NCI-H510A treated with DMSO at 0.1 percent for 48 hours (cell line): ENCODE results near the gene ZNF783.
"Not testable (repeated sequence)": the region's sequence is repeated elsewhere in the genome, so short reads cannot be mapped to it uniquely, and the experiment has no call there.

ENCODE experiments used
- DNase-seq: peaks from one replicate; lab custom pipeline; 2025; lab: John Stamatoyannopoulos, UW

Gene ZNF783

DNA sequence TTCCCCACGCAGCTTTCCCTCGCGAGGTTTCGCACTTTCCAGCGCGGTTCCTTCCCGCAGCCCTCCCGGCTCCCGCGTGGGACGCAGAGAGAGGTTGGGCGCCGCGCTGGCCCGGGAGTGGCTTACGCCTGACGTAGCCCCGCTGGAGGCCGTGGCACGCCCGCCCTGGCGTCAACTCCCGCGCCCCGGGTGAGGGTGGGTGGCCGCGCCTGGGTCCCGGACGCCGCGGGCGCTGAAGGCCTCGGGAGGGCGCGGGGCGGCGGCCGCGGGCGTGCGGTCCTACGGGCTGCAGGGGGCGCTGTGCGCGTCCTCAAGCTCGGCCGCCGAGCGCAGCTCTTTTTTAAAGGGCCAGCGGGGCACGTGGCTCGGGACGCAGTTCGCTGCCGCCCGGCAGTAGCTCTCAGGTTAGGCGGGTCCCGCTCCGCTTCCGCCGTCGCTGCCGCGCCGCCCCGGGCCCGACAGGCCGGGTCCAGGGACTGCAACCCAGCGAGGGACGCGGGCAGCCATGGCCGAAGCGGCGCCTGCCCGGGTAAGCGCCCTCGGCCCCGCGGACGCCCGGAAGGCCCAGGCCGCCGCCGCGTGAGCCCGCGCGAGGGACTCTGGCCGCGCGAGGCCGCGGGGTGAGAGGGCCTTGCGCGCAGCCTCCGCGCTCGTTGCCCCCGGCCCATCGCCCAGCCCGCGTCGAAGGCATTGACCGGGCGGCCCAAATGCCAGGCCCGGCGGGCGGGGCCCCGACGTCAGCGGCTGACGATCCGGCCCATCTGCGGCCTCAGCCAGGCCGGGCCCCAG is at the start of gene ZNF783:
TSS of gene ZNF783 (plus strand) at position 368 of the 789 bp plus-strand sequence. CDS start at position 506, 138 bp downstream.
- DNase-seq: peak; percentile 16

DNA sequence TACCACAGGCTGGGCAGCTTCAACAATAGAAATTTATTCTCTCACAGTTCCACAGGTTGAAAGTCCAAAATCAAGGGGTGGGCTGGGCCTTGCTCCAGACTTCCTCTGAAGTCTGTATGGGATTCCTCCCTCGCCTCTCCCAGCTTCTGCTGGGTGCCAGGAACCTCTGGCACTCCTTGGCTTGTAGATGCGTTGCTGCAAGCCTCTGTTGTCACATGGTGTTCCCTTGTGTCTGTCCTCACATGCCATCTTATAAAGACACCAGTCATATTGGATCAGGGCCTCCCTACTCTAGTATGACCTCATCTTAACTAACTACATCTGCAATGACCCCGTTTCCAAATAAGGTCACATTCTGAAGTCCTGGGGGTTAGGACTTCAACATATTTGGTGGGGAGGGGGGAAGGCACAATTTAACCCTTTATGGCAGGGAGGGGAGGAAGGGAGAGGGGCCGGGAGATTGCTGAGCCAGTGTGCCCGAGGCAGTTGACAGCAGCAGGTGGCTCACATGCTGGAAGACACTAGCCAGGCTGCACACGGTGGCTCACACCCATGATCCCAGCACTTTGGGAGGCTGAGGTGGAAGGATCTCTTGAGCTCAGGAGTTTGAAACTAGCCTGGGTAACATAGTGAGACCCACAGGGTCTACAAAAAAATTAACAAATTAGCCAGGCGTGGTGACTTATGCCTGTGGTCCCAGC is 47.8 kb upstream of the ZNF783 start:
- DNase-seq: no peak

DNA sequence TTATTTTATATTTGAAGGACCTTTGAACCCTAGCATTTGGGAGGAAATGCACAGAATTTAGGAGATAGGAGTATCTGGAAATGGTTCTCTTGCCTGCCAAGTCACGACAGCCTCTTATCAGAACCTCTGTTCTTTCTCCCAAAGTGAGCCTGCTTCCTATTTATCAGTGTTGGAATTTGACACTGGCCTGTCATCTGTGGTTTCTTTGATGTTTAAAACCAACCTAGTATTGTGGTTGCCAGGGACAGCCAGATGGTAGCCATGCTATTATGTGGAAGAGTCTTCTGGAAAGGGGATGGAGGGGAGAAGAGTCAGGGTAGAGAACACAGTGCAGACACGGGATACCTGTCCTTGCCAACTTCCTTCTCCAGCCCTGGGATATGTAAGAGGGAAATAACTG is 45.6 kb upstream of the ZNF783 start:
- DNase-seq: no peak

DNA sequence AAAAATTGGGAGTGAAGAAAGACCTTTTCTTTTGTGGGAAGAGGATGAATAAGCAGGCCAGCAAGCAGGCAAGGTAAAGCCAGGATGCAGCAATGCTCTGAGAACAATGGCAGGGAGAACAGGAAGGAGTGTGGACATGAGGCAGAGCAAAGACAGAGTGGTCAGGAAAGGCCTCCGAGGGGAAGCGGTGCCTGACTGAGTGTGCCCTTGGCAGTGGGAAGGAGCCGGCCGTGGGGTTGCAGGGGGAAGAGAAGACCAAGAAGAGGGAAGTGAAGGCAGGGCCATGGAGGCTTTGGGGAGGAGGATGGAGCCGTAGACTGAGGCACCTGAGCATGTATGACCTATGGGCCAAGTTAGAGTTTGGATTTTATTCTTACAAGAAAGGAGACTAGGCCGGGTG is 44.4 kb upstream of the ZNF783 start:
- no peak for DNase-seq

DNA sequence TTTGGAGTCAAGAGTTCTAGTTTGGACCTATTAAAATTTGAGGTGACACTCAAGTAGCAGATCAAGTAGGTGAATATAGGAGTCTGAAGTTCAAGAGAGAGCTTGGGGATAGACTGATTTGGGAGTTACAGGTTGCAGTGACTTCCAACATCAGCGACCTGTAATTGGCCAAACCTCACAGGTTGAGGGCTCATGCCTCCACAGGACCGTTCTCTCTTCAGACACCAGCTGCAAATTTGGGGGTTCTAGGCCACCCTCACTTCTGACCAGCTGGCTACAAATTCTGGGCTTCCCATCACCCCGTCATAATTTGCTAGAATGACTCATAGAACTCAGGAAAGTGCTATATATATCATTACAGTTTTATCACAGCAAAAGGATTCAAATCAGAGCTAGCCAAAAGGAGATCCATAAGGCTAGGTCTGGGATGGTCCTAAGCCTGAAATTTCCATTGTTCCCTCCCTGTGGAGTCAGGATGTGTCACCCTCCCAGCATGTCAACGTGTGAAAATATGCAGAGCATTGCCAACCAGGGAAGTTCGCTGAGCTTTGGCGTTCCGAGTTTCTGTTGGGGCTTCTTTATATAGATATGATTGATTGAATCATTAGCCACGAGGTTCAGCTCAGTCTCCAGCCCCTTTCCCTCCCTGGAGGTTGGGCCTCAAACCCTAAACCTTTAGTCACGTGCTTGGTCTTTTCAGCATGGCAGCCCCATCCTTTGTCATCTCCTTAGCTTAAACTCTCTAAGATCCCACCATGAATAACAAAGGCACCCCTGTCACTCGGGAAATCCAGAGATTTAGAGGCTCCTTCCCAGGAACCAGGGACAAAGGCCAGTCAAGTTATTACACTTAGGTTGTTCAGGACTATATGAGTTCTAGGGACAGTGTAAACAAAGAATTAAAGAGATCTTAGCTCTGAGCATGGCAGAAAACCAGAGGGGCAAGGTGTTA is 43.3 kb upstream of the ZNF783 start:
- no peak for DNase-seq

DNA sequence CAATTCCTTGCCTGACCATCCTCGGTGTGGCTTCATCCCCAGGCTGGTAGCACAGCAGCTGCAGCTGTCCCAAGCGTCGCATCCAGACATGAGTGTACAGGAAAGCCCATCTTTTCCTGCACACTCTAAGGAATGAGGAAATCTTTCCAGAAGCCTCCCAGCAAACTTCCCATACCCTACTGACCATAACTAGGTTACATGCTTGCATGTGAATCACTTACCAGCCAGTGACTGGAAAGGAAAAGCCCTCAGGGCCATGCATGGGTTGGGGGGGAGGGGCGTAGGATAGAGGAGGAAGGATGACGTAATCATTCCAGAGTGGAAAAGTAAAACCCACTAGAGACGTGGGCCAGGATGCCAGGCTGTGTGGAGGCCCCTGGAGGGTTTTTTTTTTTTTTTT is 41.5 kb upstream of the ZNF783 start:
- no peak for DNase-seq

DNA sequence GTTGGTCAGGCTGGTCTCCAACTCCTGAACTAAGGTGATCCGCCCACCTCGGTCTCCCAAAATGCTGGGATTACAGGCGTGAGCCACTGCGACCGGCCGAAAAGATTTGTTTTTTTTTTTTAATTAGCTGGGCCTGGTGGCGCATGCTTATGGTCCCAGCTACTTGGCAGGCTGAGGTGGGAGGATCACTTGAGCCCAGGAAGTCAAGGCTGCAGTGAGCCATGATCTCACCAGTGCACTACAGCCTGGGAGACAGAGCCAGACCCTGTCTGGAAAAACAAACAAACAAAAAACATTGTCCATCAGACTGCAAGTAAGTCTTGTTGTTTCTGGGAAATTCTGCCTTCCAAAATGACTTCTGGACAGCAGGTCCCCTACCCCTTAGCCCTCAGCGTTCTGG is 38.8 kb upstream of the ZNF783 start:
- DNase-seq: no peak

DNA sequence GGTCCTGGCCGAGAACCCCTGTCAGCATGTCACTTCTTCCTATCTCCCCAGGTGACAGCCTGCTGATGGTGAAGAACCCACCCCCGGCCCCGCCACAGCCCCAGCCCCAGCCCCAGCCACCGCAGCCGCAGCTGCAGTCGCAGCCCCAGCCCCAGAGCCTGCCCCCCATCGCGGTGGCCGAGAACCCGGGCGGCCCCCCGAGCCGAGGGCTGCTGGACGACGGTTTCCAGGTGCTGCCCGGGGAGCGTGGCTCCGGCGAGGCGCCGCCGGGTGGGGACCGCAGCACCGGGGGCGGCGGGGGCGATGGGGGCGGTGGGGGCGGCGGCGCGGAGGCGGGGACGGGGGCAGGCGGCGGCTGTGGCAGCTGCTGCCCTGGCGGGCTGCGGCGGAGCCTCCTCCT is 38.2 kb upstream of the ZNF783 start:
- DNase-seq: no peak

DNA sequence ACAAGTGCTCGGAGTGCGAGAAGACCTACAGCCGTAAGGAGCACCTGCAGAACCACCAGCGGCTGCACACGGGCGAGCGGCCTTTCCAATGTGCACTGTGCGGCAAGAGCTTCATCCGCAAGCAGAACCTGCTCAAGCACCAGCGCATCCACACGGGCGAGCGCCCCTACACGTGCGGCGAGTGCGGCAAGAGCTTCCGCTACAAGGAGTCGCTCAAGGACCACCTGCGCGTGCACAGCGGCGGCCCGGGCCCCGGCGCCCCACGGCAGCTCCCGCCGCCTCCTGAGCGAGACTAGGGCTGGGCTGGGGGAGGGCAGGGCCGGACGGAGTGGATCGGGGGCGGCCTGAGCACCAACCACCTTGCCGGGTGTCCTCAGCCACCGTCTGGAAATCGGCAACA is 37.6 kb upstream of the ZNF783 start:
- no peak for DNase-seq

DNA sequence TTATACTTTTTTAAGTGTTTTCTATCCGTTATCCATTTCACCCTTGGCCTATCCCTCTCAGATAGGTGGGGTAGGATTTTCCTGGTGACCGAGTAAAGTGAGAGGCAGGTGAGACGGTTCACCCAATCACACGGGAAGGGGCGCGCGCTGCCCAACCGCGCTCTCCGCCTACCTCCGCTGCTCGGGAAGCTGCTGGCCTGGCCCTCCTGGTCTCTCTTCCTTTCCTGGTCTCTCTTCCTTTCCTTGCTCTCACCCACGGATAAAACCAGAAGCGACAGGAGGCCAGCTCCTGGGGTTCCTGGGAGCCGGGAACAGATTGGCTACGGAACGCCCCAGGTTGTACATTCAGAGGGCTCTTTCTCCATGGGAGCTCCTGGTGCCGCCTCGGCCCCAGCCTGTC is 36.9 kb upstream of the ZNF783 start:
- no peak for DNase-seq

DNA sequence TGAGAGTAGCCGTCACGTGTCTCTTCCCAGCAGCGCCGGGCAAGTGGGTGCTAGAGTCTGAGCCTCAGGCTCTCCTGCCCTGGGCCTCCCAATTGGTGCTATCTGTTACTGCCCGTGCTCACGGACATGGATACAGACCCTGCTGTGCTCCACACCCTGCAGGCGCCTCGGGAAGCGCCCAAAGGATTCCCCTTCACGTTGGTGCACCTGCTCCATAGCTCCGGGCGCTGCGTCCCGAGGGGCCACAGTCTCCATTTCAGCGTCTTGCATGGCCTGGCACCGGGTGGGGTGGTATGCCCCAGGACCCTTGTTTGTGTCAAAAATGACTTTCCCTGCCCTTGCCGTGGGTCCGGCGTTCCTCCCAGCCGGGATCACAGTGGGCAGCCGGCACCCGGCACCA is 36.3 kb upstream of the ZNF783 start:
- DNase-seq: no peak

DNA sequence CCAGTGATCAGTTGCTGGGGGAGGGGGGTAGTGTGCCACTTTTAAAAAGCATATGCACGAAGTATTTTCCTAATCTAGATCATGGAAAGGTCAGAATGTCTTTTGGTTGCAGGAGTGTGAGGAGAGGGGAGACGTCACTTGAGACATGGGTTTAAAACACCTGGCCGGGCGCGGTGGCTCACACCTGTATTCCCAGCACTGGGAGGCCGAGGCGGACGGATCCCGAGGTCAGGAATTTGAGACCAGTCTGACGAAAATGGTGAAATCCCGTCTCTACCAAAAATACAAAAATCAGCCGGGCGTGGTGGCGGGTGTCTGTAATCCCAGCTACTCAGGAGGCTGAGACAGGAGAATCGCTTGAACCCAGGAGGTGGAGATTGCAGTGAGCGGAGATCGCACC is 35.6 kb upstream of the ZNF783 start:
- DNase-seq: not testable (repeated sequence)

DNA sequence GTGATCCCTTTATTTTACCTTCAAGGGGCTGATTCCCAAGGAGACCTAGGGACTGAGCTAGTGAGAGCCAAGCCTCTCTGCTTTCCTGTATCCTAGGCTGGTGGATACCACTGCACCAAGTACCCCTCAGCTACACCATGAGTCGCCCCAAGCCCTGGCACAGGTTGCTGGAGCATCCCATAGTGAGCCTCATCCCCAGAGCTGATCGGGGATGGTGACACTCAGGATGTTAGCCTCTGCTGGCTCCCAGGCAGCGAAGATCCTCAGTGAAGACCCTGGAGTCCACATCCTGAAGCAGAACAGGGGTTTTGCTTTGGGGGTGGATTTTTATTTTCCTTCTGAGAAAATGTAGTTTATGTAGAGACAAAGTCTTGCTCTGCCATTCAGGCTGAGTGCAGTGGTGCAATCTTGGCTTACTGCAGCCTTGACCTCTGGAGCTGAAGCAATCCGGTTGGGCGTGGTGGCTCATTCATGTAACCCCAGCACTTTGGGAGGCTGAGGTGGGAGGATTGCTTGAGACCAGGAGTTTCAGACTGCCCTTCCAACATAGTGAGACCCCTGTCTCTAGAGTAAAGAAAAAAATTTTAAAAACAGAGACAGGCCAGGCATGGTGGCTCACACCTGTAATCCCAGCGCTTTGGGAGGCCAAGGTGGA is 35.0 kb upstream of the ZNF783 start:
- DNase-seq: no peak

DNA sequence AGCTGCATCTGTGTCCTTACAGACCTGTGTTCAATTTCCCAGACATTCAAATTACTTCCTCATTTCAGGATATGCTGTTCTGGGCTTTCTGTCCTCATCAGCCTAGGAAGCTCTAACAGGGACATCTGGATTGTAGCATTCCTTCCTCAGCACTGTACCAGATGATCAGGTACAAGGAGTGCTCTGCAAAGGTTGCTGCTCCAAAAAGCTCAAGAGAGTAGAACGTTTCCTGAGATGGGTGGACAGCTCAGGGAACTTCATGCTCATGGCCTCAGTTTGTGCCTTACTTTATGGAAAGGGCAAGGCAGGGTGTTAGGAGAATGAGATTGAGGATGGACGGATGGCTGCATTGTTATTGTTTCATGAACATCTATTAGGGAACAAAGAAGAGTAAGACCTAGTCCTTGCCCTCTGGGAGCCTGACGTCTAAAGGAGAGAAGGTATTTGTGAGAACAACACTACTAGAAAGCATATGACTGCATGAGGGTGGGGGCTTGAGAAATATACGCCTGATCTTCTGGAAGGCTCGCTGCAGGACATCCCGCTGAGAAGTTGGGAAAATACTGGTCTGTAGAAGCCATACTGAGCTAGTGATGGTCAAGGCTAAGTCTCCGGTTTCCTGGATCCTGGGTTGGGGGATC is 33.0 kb upstream of the ZNF783 start:
- DNase-seq: no peak

DNA sequence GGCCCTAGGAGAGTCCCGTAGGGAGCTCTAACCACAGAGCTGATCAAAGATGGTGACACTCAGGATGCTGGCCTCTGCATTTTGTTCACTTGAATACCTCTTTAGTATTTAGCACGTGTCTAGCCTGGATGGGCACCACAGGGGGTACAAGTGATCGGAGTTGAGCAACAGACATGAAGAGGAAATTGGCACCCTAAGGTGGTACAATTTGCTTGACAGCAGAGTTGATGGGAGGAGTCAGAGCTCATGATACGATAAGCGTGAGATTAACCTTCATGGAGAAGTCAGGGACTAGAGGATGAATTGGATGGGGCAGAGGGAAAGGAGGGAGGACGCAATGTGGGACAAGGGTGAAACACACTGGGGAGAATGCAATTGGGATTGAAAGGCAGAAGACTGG is 32.5 kb upstream of the ZNF783 start:
- no peak for DNase-seq

DNA sequence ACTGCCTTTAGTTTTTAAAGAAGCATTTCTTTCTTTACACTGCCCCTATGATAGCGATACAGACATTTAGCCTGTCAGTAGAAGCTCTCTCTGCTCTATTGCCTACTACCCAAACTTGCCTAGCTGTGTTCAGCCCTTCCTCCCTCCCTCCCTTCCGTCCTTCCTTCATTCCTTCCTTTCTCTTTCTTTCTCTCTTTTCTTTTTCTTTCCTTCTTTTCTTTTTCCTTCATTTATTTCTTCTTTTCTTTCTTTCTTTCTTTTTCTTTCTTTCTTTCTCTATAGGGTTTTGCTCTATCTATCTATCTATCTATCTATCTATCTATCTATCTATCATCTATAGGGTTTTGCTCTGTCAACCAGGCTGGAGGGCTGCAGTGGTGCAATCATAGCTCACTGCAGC is 29.6 kb upstream of the ZNF783 start:
- DNase-seq: no peak

DNA sequence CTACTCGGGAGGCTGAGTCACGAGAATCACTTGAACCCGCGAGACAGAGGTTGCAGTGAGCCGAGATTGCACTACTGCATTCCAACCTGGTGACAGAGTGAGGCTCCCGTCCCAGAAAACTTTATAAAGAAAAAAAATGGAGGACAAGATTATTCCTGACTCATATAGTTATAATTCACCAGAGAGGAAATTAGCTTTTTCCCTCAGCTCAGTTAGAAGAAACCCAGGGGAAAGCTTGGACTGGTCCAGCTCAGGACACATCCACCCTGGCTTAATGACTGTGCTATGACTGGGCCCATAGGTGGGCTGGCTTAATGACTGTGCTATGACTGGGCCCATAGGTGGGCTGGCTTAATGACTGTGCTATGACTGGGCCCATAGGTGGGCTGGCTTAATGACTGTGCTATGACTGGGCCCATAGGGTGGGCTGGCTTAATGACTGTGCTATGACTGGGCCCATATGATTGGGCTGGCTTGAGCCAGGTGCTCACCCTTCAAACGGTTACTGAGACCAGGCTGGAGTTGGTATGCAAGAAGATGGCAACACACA is 28.3 kb upstream of the ZNF783 start:
- not testable (repeated sequence) for DNase-seq

DNA sequence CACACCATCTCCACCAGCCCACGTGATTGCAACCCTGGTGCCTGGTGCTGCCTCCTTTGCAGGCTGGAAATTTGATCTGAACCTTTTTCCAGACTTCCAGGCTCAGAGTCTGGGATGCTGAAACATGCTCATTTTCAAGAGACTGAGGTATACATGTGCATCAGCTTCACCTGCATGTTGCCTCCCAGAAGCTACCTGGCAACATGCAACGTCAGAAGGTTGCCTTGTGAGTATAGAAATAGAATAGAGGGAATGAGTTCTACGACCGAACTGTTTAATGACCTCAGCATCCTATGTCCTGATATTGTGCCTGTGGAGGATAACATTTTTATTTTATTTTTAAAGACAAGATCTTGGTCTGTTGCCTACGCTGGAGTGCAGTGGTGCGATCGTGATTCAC is 24.5 kb upstream of the ZNF783 start:
- DNase-seq: no peak

DNA sequence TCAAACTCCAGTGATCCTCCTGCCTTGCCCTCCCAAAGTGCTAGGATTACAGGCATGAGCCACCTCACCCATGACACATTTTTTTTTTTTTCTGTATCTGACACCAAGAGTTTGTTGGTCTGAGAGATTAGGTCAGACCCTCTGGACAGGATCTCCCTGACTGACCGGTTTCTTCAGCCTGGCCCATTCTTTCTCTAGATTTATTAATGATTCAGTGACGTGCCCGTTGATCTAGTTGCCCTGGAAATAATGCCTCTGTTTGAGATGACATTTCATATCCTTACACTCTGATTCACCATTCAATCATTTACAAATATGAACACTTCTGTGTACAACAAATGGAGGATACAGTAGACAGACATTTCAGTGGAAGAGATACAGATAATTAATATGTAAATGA is 23.9 kb upstream of the ZNF783 start:
- no peak for DNase-seq

DNA sequence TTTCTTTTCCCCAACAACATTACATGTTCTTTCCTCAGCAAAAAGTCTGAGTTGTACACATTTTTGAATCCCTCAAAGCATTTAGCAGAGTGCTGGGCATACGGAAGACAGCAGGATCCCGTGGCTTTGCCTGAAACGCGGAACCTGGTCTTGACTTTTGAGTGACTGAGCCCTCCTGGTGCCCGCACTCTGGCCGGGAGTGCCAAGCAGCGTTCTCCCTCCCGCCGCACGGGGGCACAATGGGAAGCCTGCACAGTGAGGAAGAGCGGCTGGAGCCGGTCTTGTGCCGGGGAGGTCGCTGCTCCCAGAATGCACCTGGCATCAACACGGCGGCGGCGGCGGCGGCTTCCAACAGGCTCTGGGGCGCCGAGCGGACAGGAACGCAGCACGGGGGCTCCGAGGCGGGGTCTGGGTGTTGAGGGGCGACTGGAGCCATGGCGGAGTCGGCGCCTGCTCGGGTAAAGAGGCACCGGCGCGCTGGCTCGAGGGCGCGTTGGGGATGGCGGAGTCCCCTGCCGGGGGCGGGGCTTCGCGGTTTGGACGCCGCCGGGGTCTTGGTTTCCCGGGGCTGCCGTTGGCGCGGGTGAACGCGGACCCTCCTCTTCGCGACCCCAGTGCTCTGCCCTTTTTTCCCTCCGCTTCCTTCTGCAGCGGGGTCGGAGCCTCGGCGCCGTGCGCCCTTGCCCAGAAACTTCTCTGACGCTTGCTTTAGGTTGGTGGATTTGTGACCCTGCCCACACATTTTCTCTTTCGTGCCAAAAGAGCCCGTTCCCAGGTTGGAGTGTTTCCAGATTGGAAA is 22.5 kb upstream of the ZNF783 start, which contains the start of gene ZNF212:
TSS of gene ZNF212 (plus strand) at position 307 of the 799 bp plus-strand sequence. CDS start at position 435, 128 bp downstream.
- DNase-seq: peak; percentile 63
